IPS-20b (cell line): ENCODE results near the gene C6orf47.

Experiments used
- H3K27ac ChIP-seq: one replicate; pipeline ENCODE4 v1.5.1; 2013; ENCODE audit warnings: low read length
- H3K27me3 ChIP-seq: 2 replicates; pipeline ENCODE4 v1.6.1; 2013; ENCODE audit warnings: mild to moderate bottlenecking, low read length, inconsistent platforms; ENCODE audit not compliant: insufficient read depth
- H3K36me3 ChIP-seq: 2 replicates; pipeline ENCODE4 v1.6.1; 2013; ENCODE audit warnings: low read depth, mild to moderate bottlenecking, inconsistent platforms, low read length, moderate library complexity; ENCODE audit not compliant: insufficient read depth
- H3K4me1 ChIP-seq: 2 replicates; pipeline ENCODE4 v1.6.1; 2013; ENCODE audit warnings: mild to moderate bottlenecking, control low read depth, inconsistent platforms, low read length, moderate library complexity; ENCODE audit not compliant: insufficient read depth
- H3K4me3 ChIP-seq: 2 replicates; pipeline ENCODE4 v1.5.1; 2013; ENCODE audit warnings: mild to moderate bottlenecking, low read length, inconsistent platforms
- H3K9ac ChIP-seq: 2 replicates; pipeline ENCODE4 v1.6.1; 2013; ENCODE audit warnings: low read depth, mild to moderate bottlenecking, inconsistent platforms, low read length, moderate library complexity
- H3K9me3 ChIP-seq: 2 replicates; pipeline ENCODE4 v1.6.1; 2013; ENCODE audit warnings: mild to moderate bottlenecking, low read depth, low read length, inconsistent platforms; ENCODE audit not compliant: insufficient read depth

C6orf47 gene

DNA sequence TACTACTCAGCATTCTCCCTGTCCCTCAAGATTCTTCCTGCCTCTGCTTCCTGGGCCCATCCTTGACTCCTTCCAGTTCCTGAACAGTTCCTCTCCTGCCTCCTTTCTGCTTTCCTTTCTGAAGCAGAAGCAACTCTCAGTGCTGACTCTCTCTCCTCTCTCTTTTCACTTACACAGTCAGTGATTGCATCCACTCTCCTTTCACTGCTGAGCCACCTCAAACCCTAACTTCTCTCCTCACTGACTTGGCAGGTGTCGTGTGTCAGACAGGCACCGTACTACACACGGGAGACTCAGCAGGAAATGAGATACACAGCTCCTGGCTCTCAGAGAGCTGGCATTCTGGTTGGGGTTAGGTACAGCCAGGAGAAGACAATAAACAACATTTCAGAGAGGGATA, 37.0 kb upstream of the C6orf47 start:
- Histone ChIP-seq H3K36me3 (peaks cover 51% of the 10 kb centered on the region), H3K4me1 (peaks cover 5% of the 10 kb centered on the region; the same call in 1 of the 2 replicates), H3K27me3 (no peaks in the 10 kb centered on the region), H3K9me3 (no peaks in the 10 kb centered on the region), H3K4me3 (no peak overlapping the region), H3K9ac (no peak overlapping the region), H3K27ac (no peak overlapping the region)

DNA sequence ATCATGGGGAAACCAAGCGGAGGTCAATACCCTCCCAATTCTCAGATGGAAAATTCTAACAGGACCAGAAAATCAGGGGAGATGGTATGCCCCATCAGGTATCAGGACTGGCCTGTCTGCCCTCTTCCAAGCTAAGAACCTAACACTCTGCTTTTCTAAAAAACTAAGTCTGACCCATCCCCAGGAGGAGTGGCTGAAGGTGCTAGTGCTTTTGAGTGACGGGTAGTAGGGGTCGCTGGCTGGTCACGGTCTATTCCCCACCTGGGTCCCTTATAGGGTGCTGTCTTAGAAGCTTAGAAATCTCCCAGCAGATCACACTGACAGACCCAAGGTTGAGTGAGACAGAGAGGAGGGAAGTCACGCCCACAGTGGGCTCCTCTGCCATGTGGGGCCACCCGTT, 33.0 kb upstream of the C6orf47 start:
- Histone ChIP-seq H3K27me3 (no peaks in the 10 kb centered on the region), H3K4me3 (no peak overlapping the region), H3K27ac (no peak overlapping the region), H3K9ac (no peak overlapping the region), H3K4me1 (no peaks in the 10 kb centered on the region), H3K9me3 (no peaks in the 10 kb centered on the region), H3K36me3 (peaks cover 71% of the 10 kb centered on the region)

DNA sequence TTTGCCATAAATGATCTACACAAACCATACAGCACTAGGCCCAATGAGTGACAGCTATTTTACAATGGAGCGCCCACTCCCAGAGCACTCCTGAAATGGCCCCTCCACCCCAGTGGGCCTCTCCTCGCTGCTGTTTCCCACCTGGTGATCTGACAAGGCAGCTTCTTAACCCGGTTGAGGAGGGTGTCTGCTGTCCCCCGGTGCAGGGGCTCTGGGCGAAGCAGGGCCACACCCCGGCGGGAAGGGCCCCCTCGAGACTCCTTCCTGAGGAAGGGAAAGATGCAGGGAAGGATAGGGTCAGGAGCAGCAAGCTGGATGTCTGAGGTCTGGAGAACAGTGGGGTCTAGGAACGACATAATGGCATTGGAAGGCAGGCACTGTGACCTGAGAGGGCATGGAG, 32.3 kb upstream of the C6orf47 start:
- H3K4me3 ChIP-seq = no peak overlapping the region
- H3K27me3 ChIP-seq = no peaks in the 10 kb centered on the region
- no peaks in the 10 kb centered on the region for H3K9me3 ChIP-seq
- H3K9ac ChIP-seq = no peak overlapping the region
- H3K27ac ChIP-seq = no peak overlapping the region
- no peaks in the 10 kb centered on the region for H3K4me1 ChIP-seq
- peaks cover 78% of the 10 kb centered on the region for H3K36me3 ChIP-seq

DNA sequence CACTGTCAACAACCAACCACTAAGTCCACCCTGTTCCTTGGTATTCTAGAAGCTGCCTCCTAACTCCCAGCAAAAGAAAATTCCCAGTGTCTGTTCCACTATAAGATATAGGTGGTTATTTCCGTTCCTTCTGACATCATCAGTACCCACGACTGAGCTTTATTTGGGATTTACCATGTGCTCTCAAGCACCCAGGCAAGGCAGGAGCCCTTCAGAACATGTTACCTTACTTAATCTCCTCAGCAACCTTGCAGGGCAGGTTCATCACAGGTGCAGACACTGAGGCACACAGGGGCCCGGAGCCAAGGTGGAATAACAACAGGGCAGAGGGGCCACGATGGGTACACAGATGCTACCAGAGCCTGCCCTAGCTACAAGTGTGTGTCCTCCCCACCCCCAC, 31.8 kb upstream of the C6orf47 start:
- H3K27ac ChIP-seq = no peak overlapping the region
- H3K36me3 ChIP-seq = peaks cover 77% of the 10 kb centered on the region
- no peaks in the 10 kb centered on the region for H3K4me1 ChIP-seq
- no peaks in the 10 kb centered on the region for H3K9me3 ChIP-seq
- H3K9ac ChIP-seq = no peak overlapping the region
- H3K27me3 ChIP-seq = no peaks in the 10 kb centered on the region
- H3K4me3 ChIP-seq = no peak overlapping the region

DNA sequence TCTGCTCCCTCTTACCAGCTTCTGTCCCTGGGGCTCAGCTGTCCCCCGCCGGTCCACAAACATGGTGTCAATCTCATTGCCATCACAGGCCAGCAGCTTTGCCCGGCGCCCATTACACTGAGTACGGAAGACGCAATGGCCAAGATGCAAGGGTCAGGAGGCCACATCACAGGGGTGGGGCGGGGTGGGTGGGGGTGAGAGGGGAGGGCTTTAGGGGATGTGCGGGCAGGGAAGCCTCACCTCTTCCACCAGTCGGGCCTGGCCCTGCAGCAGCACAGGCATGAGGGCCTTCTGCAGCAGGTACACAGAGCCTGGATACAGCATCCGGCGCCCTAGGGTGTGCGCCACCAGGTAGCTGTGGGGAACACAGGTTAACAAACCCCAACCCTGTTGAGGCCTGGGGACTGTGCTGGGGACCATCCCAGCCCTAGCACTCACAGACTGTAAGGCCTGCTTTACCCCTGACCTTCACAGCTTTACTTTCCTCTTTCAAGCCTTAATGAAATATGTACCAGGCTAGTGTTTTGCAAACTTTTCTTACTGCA, 31.1 kb upstream of the C6orf47 start:
- Histone ChIP-seq H3K4me3 (no peak overlapping the region), H3K27ac (no peak overlapping the region), H3K9me3 (no peaks in the 10 kb centered on the region), H3K27me3 (no peaks in the 10 kb centered on the region), H3K4me1 (no peaks in the 10 kb centered on the region), H3K9ac (no peak overlapping the region), H3K36me3 (peaks cover 80% of the 10 kb centered on the region)

DNA sequence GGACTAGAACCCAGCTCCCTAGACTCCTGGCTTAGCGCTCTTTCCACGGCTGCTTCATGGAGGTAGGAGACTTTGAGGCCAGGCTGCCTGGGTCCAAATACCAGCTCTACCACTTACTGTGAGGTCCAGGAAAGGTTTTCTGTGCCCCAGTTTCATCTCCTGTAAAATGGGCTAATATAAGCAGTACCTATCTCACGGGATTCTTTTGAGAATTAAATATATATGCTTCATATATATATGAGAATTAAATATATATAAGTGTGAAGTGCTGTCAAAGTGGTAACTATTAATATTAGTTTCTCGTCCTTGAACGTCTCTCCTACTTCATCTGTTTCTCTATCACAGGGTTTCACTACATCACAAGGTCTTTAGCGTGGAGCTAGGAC, 30.5 kb upstream of the C6orf47 start:
- no peak overlapping the region for H3K9ac ChIP-seq
- H3K27ac ChIP-seq = no peak overlapping the region
- H3K4me3 ChIP-seq = no peak overlapping the region
- H3K9me3 ChIP-seq = no peaks in the 10 kb centered on the region
- H3K27me3 ChIP-seq = no peaks in the 10 kb centered on the region
- H3K36me3 ChIP-seq = peaks cover 80% of the 10 kb centered on the region
- H3K4me1 ChIP-seq = no peaks in the 10 kb centered on the region

DNA sequence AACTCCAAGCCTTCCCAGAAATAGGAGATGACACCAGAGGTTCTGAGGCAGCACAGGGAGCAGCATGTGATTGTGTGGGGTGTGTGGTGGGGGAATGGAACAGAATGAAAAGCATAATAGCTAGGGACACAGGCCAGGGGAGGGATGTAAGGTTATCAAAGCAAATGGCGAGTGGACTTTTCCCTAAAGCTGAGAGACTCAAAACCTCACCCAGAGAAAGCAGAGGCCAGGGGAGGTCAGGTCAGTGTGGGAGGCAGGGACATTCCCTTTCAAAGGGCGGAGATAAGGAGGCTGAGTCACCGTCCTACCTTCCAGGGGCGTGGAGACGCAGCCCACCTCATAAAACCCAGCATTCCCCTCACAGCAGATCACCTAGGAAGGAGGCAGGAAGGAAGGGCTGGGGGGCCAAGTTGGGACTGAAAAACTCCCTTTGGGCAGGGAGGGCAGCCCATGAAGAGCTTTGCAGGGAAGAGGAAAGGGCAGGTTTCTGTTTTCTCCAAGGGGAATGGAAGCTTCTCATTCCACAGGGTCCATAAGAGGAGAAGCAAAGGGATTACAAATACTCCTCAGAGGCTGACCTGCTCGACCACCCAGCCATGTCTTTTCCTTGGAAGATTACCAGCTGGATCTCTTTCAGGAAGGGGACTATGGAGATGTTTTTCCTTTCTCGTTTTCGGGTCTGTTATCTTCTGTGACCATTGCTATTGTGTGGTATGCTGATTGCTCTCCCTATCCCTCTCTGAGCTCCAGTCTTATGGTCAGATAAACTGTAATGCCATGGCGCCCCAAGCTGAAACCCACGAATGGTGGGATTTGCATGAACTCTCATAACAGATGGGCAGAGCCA, 29.9 kb upstream of the C6orf47 start:
- Histone ChIP-seq H3K27ac (no peak overlapping the region), H3K4me3 (no peak overlapping the region), H3K36me3 (peaks cover 82% of the 10 kb centered on the region), H3K9me3 (no peaks in the 10 kb centered on the region), H3K4me1 (no peaks in the 10 kb centered on the region), H3K9ac (no peak overlapping the region), H3K27me3 (no peaks in the 10 kb centered on the region)

DNA sequence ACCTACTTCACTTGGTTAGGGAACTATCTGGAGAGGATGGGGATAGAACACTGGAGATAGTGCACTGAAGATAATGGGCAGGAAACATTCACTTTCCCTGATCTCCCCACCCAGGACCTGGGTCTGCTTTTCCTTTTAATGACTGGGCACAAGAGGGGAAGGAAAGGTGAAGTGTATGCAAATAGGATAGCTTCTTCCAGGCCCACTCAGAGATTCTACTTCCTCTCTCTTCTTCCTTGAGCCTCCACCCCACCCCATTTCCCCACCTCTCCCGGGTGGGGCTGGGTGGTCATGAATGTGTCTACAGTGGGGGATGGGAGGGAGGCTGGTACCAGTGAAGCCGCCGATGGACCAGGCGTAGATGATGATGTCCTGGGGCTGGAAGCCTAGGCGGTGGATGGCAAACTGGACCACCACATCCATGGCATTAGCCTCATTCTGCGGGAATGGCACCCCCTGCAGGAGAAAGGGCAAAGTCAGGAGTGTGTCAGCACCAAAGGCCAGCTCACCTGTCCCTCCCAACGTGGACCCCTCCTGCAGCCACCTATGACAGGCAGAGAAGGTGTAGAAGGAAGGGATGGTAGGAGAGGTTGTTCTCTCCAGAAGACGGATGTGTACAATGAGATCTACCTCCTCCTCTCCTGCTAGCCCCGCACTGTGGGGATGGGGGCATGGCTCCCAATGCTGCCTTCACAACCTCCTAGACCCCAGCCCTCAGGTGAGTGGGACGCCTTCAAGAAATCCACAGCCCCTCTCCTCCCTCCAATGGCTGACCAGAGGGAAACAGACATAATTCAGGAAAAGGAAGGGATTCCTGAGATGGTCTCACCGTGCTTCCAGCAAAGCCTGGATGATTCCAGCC, 28.9 kb upstream of the C6orf47 start:
- Histone ChIP-seq H3K27me3 (no peaks in the 10 kb centered on the region), H3K27ac (no peak overlapping the region), H3K4me3 (no peak overlapping the region), H3K9ac (no peak overlapping the region), H3K4me1 (no peaks in the 10 kb centered on the region), H3K9me3 (no peaks in the 10 kb centered on the region), H3K36me3 (peaks cover 72% of the 10 kb centered on the region)

DNA sequence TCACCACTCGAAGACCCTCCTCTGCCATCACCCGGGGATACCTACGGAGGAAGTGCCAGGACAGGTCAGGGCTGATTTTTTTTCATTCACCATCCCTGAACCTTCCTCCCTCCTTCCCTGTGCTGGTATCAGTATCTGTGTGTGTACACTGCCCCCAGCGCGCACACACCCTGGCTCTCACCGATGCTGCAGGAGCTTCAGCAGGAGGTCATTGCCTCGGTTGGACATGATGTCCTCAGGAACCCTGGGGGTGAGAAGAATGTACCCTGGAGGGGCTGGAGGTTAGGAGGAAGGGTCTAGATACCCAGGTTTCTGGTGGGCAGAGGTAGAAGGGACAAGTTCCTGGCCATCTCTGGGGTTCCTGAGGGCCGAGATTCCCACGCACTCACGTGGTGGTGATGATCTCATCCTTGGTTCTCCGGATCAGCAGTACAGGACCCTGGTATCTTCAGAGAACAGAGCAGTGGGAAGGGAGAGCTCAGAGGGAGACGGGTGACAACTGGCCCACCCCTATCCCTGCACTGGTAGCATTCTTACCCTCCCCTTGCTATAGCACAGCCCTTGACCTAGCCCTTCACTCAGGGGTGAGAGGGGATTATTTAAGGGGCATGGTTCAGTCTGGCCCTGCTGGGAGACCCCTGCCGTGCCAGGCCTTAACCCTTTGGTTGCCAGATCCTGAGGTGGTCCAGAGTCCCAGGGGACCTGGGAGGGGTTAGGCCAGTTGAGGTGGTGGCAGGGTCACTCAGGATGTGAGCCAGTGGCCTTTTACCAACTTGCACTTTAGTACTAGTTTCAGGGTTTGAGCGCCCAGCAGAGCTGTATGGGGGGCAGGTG, 27.5 kb upstream of the C6orf47 start:
- H3K4me3 ChIP-seq = no peak overlapping the region
- H3K27me3 ChIP-seq = no peaks in the 10 kb centered on the region
- H3K27ac ChIP-seq = no peak overlapping the region
- no peak overlapping the region for H3K9ac ChIP-seq
- H3K4me1 ChIP-seq = no peaks in the 10 kb centered on the region
- H3K36me3 ChIP-seq = peaks cover 64% of the 10 kb centered on the region
- no peaks in the 10 kb centered on the region for H3K9me3 ChIP-seq

DNA sequence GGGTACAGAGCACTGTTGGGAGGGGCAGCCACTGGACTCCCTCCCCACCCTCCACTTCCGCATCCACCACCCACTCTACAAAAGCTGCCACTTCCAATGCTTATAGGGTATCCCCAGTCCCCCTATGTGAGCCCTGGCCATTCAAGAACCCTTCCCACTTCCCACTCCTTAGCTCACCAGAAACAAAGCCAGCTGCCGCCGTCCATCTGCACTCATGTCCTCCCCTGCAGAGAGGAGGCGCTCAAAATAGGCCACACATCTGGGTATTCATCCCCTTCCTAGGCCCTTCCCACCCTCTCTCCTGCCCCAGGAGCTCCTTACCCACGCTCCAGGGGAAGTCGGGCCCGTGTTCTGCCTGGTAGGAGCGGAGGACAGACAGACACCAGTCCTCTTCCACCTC, 26.7 kb upstream of the C6orf47 start:
- Histone ChIP-seq H3K9ac (no peak overlapping the region), H3K4me3 (no peak overlapping the region), H3K27me3 (peaks cover 6% of the 10 kb centered on the region), H3K36me3 (peaks cover 58% of the 10 kb centered on the region), H3K4me1 (no peaks in the 10 kb centered on the region), H3K9me3 (no peaks in the 10 kb centered on the region), H3K27ac (no peak overlapping the region)

DNA sequence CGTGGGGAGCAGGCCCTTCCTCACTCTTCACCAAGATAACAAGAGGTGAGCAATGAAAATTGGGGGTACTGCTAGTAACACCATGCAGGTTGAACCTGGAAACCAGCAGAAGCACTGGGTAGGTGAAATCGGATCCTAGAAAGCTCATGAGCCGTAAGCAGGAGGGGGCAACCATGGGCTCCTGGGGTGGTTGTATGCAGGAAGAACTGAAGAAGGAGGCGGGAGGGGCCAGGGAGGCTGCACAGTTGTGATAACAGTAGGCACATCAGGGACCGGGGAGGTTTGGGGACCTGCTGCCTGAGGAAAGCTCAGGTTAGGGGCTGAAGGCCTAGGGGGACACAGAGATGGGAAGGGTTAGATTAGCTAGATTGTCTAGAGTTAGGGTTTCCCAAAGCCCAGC, 25.9 kb upstream of the C6orf47 start:
- H3K27ac ChIP-seq = no peak overlapping the region
- no peaks in the 10 kb centered on the region for H3K4me1 ChIP-seq
- H3K27me3 ChIP-seq = peaks cover 14% of the 10 kb centered on the region
- H3K9me3 ChIP-seq = no peaks in the 10 kb centered on the region
- no peak overlapping the region for H3K9ac ChIP-seq
- H3K4me3 ChIP-seq = no peak overlapping the region
- H3K36me3 ChIP-seq = peaks cover 51% of the 10 kb centered on the region
